Measurements from ENCODE around the gene KCTD2.
A peak's percentile ranks its signal among the peaks of the same experiment; 100 is the strongest.
"Not testable (repeated sequence)": the region's sequence is repeated elsewhere in the genome, so short reads cannot be mapped to it uniquely, and the experiment has no call there.

The KCTD2 gene

DNA sequence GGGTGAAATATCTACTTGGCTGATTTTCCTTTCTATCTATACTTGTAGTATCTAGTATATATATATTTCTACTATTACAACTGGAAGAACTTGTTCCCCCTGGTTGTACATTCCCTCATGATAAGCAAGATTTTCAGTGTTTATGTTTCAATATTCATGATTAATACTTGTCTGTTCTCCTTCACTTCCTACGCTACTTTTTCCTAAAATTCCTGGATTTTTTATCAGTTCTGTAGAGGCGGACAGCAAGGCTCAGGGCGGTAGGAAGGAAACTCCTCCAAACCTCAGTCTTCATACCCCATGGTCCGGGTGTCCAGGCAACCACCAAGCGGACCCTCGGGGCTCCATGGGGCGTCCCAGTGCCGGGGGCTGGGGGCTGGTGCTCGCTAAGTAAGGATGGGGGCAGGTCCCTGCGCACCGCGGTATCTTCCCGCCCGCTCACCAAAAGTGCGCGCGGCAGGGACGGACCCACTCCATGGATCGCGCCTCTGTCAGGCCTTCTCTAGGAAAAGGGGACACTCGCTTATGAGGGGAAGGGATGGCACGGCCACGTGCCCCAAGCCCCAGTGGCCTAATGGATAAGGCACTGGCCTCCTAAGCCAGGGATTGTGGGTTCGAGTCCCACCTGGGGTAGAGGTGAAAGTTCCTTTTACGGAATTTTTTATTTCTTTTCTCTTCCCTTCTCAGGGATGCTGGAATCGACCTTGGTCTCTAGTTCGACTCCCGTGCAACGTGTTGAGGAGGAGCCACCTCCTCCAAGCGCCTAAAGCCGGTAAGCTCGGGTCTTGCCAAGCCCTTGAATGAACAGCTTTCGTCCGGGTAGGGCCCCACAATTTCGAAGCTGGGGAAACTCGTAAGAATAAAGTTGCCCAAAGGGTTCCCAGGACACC, 13.4 kb upstream of the KCTD2 start:
- peak overlapping the region; percentile 92 for H3K4me3 Mint-ChIP-seq
- H3K27ac Mint-ChIP-seq = peak overlapping the region; percentile 100
- peaks cover 58% of the 10 kb centered on the region for H3K36me3 Mint-ChIP-seq
- no peaks in the 10 kb centered on the region for H3K9me3 Mint-ChIP-seq
- peak; percentile 94 to 97 for DNase-seq (ENCODE audit: low spot score in 2 of 2)
- peak; percentile 53 for ATAC-seq
- H3K4me1 Mint-ChIP-seq = peaks cover 46% of the 10 kb centered on the region

DNA sequence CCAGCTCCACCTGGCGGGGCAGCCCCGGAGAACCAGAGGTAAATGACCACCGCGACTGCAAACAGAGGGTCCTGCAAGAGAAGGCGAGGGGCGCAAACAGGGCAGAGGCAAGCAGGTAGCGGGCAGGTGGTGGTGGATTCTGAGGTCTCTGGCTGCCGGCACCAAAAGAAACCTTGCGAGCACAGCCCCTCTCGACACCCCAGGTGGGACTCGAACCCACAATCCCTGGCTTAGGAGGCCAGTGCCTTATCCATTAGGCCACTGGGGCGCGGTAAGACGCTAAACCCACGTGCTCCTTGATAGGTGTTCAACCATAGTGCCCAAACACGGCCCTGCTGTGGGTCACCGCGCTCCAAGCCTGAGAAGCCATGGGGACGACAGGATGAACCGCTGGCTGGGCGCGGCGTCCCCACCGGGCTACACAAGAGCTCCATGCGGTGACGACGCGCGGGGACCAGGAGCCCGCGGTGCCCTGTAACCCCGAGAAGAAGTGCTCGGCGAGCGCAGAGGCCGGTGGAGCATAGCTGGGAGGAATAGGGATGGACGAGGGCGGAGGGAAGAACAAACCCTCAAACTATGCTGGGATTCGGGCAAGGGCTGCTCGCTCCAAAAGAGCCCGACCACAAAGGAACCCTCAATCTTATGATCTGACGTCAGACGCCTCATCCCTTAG, 12.7 kb upstream of the KCTD2 start:
- H3K36me3 Mint-ChIP-seq = peaks cover 65% of the 10 kb centered on the region
- H3K9me3 Mint-ChIP-seq = no peaks in the 10 kb centered on the region
- H3K4me1 Mint-ChIP-seq = peaks cover 46% of the 10 kb centered on the region
- H3K4me3 Mint-ChIP-seq = peak overlapping the region; percentile 92
- ATAC-seq (peak; percentile 75), DNase-seq (ENCODE audit: low spot score in 2 of 2) (peak; percentile 81 to 98)
- H3K27ac Mint-ChIP-seq = peak overlapping the region; percentile 100

DNA sequence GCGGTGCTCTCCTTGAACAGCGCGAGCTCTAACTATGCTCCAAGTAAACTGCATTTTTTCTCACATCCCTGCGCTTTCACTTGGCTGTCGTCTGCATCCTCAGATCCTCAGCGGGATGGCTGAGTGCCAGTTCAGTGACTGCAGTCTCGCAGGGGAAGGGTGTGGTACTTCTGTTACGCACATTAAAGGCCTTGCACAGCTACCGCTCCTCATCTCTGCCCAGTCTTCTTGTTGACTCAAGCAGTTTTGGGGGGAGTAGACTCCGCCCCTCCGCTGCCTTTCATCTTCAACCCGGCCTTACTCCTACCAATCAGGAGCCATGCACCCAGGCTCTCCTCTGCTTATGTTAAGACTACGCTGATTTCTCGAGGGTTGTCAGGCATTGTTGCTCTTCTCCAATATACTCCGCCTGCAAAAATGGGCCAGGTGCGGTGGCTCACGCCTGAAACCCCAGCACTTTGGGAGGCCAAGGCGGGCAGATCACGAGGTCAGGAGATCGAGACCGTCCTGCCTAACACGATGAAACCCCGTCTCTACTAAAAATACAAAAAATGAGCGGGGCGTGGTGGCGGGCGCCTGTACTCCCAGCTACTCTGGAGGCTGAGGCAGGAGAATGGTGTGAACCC, 10.3 kb upstream of the KCTD2 start:
- H3K27ac Mint-ChIP-seq = peak overlapping the region; percentile 80
- peaks cover 46% of the 10 kb centered on the region for H3K4me1 Mint-ChIP-seq
- H3K9me3 Mint-ChIP-seq = no peaks in the 10 kb centered on the region
- H3K4me3 Mint-ChIP-seq = peak overlapping the region; percentile 49
- DNase-seq (ENCODE audit: low spot score in 2 of 2) (peak in 1 of 2 donors; percentile 69), ATAC-seq (peak; percentile 55)
- H3K36me3 Mint-ChIP-seq = peaks cover 85% of the 10 kb centered on the region

DNA sequence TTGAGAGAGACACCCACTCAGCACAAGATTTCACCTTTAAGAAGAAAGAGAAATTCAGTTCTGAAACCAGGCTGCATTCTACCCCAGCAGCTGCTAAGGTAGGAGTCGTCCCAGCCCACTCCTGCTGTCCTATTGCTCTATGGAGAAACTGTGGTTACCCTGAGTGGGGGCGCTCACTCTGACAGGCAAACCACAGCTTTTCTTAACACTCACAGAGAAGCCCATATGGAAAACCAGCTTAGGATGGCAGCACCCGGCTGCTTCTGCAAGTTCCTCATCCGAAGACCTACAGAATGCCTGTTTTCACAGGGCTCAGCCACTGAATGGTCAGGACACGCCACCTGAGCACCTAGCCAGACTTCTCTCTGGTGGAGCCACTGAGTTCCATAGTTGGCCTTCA, 7.8 kb upstream of the KCTD2 start:
- Mint-ChIP-seq H3K4me3 (no peak overlapping the region), H3K9me3 (no peaks in the 10 kb centered on the region), H3K4me1 (peaks cover 22% of the 10 kb centered on the region), H3K27ac (no peak overlapping the region), H3K36me3 (peaks cover 70% of the 10 kb centered on the region)
- no peak for ATAC-seq
- DNase-seq (ENCODE audit: low spot score in 2 of 2) = no peak

DNA sequence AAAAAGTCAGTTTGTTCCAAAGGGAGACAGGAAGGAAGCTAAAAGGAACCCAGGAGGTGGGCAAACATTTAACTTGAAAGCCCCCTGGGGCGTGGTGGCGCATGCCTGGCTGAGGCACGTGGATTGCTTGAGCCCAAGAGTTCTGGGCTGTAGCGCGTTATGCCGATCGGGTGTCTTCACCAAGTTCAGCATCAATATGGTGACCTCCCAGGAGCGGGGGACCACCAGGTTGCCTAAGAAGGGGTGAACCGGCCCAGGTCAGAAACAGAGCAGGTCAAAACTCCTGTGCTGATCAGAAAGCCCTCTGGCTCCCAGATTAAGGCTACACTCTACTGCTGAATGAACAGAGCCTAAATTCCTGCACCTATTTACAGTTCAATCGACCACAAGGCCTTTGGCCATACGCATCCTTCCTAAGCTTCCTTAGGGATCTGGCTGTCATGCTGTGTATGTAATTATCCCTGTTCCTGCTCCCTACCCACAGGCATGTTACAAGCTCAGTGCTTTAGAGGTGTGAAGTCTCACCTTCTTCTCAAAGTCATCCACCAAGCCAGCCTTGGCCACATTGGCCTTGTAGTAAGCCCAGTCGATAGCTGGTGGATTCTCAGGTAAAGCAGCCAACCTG, 5.3 kb upstream of the KCTD2 start:
- Mint-ChIP-seq H3K36me3 (peaks cover 47% of the 10 kb centered on the region), H3K4me1 (peaks cover 17% of the 10 kb centered on the region), H3K4me3 (no peak overlapping the region), H3K27ac (no peak overlapping the region), H3K9me3 (no peaks in the 10 kb centered on the region)
- ATAC-seq (no peak), DNase-seq (ENCODE audit: low spot score in 2 of 2) (no peak)

DNA sequence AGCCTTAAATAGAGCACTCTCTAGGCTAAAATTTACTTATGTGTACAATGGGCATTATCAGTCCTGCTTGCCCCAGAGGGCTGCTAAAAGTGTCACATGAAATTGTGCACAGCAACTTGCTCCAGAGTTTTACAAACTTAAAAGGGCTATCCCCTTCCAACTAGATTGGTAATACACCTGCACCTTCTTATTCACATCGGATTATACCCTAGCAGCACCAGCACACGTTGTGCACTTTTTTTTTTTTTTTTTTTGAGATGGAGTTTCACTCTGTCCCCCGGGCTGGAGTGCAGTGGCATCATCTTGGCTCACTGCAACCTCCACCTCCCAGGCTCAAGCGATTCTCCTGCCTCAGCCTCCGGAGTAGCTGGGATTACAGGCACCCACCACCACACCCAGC, 3.2 kb upstream of the KCTD2 start:
- not testable (repeated sequence) for H3K4me3 Mint-ChIP-seq; H3K9me3 Mint-ChIP-seq; DNase-seq (ENCODE audit: low spot score in 2 of 2); ATAC-seq; H3K27ac Mint-ChIP-seq
- H3K4me1 Mint-ChIP-seq = peaks cover 28% of the 10 kb centered on the region
- H3K36me3 Mint-ChIP-seq = peaks cover 44% of the 10 kb centered on the region

DNA sequence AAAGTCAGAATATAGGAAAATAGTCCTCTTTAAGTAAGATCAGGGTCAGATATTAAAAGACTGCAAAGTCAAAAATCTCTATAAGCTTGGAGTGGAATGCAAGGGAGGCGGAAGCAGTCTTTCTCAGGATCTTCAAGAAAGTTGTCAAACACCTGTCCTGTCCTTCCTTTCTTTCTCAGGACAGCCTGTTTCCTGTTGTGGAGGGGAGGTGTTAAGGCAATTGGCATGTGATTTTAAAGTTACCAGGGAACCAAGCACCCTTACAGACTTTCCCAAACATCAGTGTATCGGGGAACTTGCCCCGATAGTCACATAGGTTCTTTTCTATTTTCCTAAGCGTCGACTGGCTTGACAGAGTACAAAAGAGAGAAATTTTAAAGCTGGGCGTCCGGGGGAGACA, 2.3 kb upstream of the KCTD2 start:
- Mint-ChIP-seq H3K36me3 (peaks cover 35% of the 10 kb centered on the region), H3K9me3 (no peaks in the 10 kb centered on the region), H3K27ac (no peak overlapping the region), H3K4me1 (peaks cover 30% of the 10 kb centered on the region), H3K4me3 (peak overlapping the region; percentile 36)
- DNase-seq (ENCODE audit: low spot score in 2 of 2) (no peak), ATAC-seq (no peak)

DNA sequence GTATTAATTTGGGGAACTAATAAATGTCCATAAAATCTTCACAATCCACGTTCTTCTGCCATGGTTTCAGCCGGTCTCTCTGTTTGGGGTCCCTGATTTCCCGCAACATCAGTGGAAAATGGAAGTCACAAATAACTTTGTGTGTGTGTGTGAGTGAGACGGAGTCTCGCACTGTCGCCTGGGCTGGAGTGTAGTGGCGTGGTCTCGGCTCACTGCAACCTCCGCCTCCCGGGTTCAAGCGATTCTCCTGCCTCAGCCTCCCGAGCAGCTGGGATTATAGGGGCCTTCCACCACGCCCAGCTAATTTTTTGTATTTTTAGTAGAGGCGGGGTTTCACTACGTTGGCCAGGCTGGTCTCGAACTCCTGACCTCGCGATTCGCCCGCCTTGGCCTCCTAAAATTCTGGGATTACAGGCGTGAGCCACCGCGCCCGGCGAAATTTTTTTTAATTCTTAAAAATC, 1.0 kb upstream of the KCTD2 start:
- H3K27ac Mint-ChIP-seq = peak overlapping the region; percentile 95
- ATAC-seq; DNase-seq (ENCODE audit: low spot score in 2 of 2); H3K9me3 Mint-ChIP-seq: not testable (repeated sequence)
- H3K4me3 Mint-ChIP-seq = peak overlapping the region; percentile 95
- peaks cover 30% of the 10 kb centered on the region for H3K4me1 Mint-ChIP-seq
- H3K36me3 Mint-ChIP-seq = peaks cover 35% of the 10 kb centered on the region

DNA sequence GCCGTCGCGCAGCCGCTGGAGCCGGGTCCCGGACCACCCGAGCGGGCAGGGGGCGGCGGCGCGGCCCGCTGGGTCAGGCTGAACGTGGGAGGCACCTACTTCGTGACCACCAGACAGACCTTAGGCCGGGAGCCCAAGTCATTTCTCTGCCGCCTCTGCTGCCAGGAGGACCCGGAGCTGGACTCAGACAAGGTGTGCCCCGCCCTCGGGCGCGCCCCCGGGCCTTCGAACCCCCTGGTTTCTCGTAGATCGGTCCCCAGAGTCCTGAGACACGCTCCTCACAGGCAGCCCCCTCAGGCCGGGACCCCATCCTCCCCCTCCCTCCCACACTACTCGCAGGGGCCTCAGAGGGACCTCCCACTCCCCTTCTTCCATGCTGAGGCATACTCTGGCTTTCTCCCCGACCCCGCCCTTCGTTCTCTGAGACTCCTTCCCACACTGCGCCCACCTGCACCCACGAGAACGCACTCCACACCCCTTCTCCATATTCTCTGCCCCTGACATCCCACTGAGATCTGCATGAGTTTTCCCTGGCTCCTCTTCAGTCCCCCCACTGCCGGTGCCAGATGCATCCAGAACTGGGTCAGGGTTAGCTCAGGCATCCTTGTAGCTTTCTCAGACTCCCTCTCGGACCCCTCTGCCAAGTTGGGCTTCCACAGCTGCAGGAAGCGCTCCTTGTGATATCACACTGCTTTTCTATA, 523 bp downstream of the KCTD2 start:
- Mint-ChIP-seq H3K36me3 (peaks cover 36% of the 10 kb centered on the region), H3K4me1 (peaks cover 38% of the 10 kb centered on the region), H3K9me3 (no peaks in the 10 kb centered on the region), H3K27ac (peak overlapping the region; percentile 92), H3K4me3 (peak overlapping the region; percentile 95)
- ATAC-seq (peak; percentile 9), DNase-seq (ENCODE audit: low spot score in 2 of 2) (peak; percentile 16 to 72)

DNA sequence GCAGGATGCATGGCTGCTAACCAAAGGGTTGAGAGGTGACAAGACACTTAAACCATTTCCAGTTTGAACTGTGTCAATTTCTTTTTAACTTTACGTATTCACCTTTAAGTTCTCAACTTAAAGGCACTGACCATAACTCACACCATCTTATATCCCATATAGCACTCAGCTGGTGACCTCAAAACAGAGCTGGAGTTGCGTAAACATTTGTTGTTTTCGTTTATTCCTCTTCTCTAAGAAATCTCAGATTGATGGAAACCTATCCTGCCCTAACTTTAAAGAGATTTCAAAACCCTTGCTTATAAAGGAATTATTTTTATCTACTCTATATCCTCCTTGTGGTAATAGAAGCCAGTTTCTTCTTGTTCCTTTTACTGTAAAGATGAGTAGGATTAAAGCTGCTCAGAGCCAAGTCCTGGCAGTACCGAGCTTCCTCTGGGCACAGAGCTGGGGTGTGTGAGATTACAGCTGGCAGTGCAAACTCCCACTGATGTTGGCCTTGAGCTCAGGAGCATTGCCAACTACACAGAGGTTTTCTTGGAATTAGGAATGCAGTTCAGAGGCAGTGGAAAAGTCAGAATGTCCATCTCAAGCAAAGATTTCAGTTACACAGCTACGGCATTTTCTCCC, 1.3 kb downstream of the KCTD2 start:
- Mint-ChIP-seq H3K4me3 (peak overlapping the region; percentile 95), H3K36me3 (peaks cover 44% of the 10 kb centered on the region), H3K4me1 (peaks cover 38% of the 10 kb centered on the region), H3K9me3 (no peaks in the 10 kb centered on the region), H3K27ac (peak overlapping the region; percentile 92)
- ATAC-seq = no peak
- DNase-seq (ENCODE audit: low spot score in 2 of 2) = no peak

DNA sequence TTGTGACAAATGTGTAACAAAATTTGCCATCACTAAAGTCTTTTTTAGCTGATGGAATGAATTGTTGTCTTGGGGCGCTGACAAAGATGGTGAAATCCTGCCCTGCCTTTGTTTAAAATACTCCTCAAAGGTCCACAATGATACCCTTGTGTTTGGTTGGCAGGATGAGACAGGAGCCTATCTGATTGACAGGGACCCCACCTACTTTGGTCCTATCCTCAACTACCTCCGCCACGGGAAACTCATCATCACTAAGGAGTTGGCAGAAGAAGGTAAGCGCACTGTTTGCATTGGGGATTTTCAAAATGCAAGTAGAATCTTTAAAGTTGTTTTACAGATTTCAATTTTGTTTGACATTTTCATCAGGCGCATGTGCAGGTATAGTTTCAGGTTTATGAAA, 2.0 kb downstream of the KCTD2 start:
- ATAC-seq (no peak), DNase-seq (ENCODE audit: low spot score in 2 of 2) (no peak)
- H3K27ac Mint-ChIP-seq = peak overlapping the region; percentile 92
- no peak overlapping the region for H3K4me3 Mint-ChIP-seq
- peaks cover 38% of the 10 kb centered on the region for H3K4me1 Mint-ChIP-seq
- H3K36me3 Mint-ChIP-seq = peaks cover 51% of the 10 kb centered on the region
- H3K9me3 Mint-ChIP-seq = no peaks in the 10 kb centered on the region

DNA sequence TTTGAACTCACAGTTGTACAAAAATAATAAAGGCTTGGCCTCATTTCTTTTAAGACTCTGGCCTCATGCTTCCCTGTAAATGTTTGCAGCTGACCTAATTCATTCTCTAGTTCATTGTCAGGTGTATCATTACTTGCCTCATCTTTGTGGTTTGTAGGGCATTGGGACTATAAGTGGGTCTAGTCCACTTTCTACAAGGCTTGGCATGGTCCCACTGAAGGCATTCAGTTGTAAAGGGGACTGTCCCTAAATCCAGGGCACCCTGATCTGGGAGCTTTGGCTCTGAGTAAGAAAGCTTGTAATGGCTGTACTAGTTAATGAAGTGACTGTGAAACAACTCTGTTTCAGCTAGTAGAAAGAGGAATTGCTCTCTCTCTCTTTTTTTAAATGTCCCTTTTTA, 2.7 kb downstream of the KCTD2 start:
- ATAC-seq (no peak), DNase-seq (ENCODE audit: low spot score in 2 of 2) (no peak)
- peaks cover 57% of the 10 kb centered on the region for H3K36me3 Mint-ChIP-seq

DNA sequence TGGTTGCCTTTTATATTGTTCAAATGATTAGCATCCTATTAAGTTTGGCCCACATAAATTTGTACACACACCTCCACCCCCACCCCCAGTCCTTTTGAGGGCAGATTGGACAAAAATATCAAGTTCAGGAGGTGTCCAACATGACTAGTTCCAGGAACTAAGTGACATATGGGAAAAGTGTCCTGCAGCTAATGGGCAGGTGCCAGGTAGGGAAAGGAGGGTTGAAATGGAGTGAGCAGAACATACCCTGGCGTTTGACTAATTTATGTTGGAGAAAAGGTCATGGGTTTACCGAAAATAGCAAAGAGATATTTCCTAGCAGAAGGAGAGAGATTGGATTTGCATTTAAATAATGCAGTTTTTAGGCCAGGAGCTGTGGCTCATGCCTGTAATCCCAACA, 4.9 kb downstream of the KCTD2 start:
- H3K36me3 Mint-ChIP-seq = peaks cover 80% of the 10 kb centered on the region
- ATAC-seq = no peak
- peaks cover 23% of the 10 kb centered on the region for H3K4me1 Mint-ChIP-seq
- H3K9me3 Mint-ChIP-seq = no peaks in the 10 kb centered on the region
- DNase-seq (ENCODE audit: low spot score in 2 of 2) = no peak
- H3K4me3 Mint-ChIP-seq = no peak overlapping the region
- H3K27ac Mint-ChIP-seq = no peak overlapping the region

More for the DNA sequence above, 2.7 kb downstream of the KCTD2 start:
- H3K9me3 Mint-ChIP-seq = no peaks in the 10 kb centered on the region
- H3K4me3 Mint-ChIP-seq = no peak overlapping the region
- H3K27ac Mint-ChIP-seq = no peak overlapping the region
- peaks cover 37% of the 10 kb centered on the region for H3K4me1 Mint-ChIP-seq

Data from stimulated activated effector memory CD8-positive, alpha-beta T cell treated with anti-CD3 and anti-CD28 coated beads, Interleukin-12 subunit alpha, Interleukin-12 subunit beta, amount 100 ng/mL, for 72 hours (primary cell).